ENCODE measurements around the gene NANOS1. TPM values are rescaled to one million over a fixed set of nuclear protein-coding genes. Genes with fewer than 3 reads are reported as not detected.

The NANOS1 gene
- total and polyA plus RNA-seq, 2 donors (not counting 1 experiment from before 2014, with no cell fraction given), result 1.1 to 1.2 TPM

DNA sequence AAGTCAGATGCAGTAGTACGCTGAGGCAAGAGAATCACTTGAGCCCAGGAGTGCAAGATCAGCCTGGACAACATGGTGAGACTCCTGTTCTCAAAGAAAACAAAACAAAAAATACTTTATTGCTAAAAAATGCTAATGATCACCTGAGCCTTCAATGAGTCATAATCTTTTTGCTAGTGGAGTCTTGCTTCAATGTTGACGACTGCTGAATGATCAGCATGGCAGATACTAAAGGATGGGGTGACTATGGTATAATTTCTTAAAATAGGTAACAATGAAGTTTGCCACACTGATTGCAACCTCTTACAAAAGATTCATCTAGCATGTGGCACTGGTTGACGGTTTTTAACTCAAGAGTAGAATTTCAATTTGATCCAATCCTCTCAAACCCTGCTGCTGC lies 22.3 kb downstream of the NANOS1 start:
- no peak overlapping the region for H3K9ac ChIP-seq (ENCODE audit: insufficient read depth, low read length)
- H3K27ac ChIP-seq (ENCODE audit: insufficient read depth, low read length), result no peak overlapping the region
- TF ChIP-seq, protein P1, sequence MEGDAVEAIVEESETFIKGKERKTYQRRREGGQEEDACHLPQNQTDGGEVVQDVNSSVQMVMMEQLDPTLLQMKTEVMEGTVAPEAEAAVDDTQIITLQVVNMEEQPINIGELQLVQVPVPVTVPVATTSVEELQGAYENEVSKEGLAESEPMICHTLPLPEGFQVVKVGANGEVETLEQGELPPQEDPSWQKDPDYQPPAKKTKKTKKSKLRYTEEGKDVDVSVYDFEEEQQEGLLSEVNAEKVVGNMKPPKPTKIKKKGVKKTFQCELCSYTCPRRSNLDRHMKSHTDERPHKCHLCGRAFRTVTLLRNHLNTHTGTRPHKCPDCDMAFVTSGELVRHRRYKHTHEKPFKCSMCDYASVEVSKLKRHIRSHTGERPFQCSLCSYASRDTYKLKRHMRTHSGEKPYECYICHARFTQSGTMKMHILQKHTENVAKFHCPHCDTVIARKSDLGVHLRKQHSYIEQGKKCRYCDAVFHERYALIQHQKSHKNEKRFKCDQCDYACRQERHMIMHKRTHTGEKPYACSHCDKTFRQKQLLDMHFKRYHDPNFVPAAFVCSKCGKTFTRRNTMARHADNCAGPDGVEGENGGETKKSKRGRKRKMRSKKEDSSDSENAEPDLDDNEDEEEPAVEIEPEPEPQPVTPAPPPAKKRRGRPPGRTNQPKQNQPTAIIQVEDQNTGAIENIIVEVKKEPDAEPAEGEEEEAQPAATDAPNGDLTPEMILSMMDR (conservative IDR thresholded peaks at IDR 0.05 in 1 of 2, IDR thresholded peaks at IDR 0.05 in 1 of 2; ENCODE audit: low read depth in 1 of 2, low read length in 2 of 2), result no peak
- no peak for TF ChIP-seq EZH2 (IDR thresholded peaks at IDR 0.05; ENCODE audit: low read length, missing control alignments)
- peaks cover 2% of the 10 kb centered on the region for H4K20me1 ChIP-seq (ENCODE audit: control insufficient read depth, extremely low read depth, insufficient read depth, low read length)
- no peaks in the 10 kb centered on the region for H3K27me3 ChIP-seq (ENCODE audit: control insufficient read depth, insufficient read depth, low read length)
- H3K79me2 ChIP-seq (ENCODE audit: control insufficient read depth, insufficient read depth, low read length), result peaks cover 46% of the 10 kb centered on the region
- H3K9me3 ChIP-seq (ENCODE audit: control insufficient read depth, insufficient read depth, low read depth, low read length), result no peaks in the 10 kb centered on the region
- no peaks in the 10 kb centered on the region for H3K4me1 ChIP-seq (ENCODE audit: control insufficient read depth, extremely low read depth, insufficient read depth, low read length)
- no peak overlapping the region for H3K4me3 ChIP-seq (replicated peaks in 1 of 4; ENCODE audit: control extremely low read depth in 1 of 4, insufficient read depth in 1 of 4, low read depth in 3 of 4, low read length in 4 of 4)
- no peak for DNase-seq (ENCODE audit: low read depth in 2 of 2)
- H3K4me2 ChIP-seq (ENCODE audit: extremely low read depth, insufficient read depth, low read length), result no peak overlapping the region
- H3K36me3 ChIP-seq (ENCODE audit: control insufficient read depth, insufficient read depth, low read length), result peaks cover 21% of the 10 kb centered on the region
- no peak overlapping the region for H2AFZ ChIP-seq (ENCODE audit: low read length)

DNA sequence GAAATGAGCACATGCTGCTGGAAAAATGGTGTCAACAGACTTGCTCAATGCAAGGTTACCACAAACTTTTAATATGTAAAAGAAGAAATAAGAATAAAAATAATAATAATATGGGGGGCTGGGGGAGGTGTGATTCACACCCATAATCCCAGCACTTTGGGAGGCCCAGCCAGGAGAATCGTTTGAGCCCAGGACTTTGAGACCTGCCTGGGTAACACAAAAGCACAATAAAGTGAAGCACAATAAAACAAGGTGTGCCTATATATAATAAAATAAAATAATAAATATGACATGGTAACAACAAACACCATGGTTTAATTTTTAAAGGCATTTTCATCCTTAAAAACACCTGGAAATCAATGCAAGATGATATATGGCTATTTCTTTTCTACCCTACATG lies 26.0 kb downstream of the NANOS1 start:
- Histone ChIP-seq H3K36me3 (ENCODE audit: control insufficient read depth, insufficient read depth, low read length) (peaks cover 19% of the 10 kb centered on the region), H4K20me1 (ENCODE audit: control insufficient read depth, extremely low read depth, insufficient read depth, low read length) (no peaks in the 10 kb centered on the region)

DNA sequence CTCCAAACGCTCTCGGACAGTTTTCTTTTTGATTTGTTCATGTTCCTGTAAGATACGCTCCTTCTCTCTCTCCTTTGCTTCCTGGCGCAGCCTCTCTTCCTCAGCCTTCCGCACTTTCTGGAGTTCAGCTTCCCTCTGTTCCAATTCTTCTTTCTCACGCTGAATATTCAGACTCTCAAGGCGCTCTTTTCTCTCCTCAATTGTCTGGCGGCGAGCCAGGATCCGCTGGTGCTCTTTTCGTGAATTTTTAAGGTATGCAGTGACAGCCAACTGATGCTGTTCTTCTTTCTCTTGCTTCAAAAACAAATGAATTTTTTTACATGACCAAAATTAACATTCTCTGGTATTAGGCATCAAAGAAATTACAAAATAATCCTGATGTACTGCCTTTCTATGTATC lies 28.5 kb downstream of the NANOS1 start:
- no peak overlapping the region for H3K4me3 ChIP-seq (replicated peaks in 1 of 4; ENCODE audit: control extremely low read depth in 1 of 4, insufficient read depth in 1 of 4, low read depth in 3 of 4, low read length in 4 of 4)
- H3K4me2 ChIP-seq (ENCODE audit: extremely low read depth, insufficient read depth, low read length), result no peak overlapping the region
- H3K36me3 ChIP-seq (ENCODE audit: control insufficient read depth, insufficient read depth, low read length), result peaks cover 18% of the 10 kb centered on the region
- H3K79me2 ChIP-seq (ENCODE audit: control insufficient read depth, insufficient read depth, low read length), result peaks cover 33% of the 10 kb centered on the region
- no peaks in the 10 kb centered on the region for H3K4me1 ChIP-seq (ENCODE audit: control insufficient read depth, extremely low read depth, insufficient read depth, low read length)
- no peaks in the 10 kb centered on the region for H4K20me1 ChIP-seq (ENCODE audit: control insufficient read depth, extremely low read depth, insufficient read depth, low read length)
- DNase-seq (ENCODE audit: low read depth in 2 of 2), result no peak
- H3K9ac ChIP-seq (ENCODE audit: insufficient read depth, low read length), result no peak overlapping the region
- no peak overlapping the region for H3K27ac ChIP-seq (ENCODE audit: insufficient read depth, low read length)
- no peaks in the 10 kb centered on the region for H3K9me3 ChIP-seq (ENCODE audit: control insufficient read depth, insufficient read depth, low read depth, low read length)
- TF ChIP-seq, protein P1 (conservative IDR thresholded peaks at IDR 0.05 in 1 of 2, IDR thresholded peaks at IDR 0.05 in 1 of 2; ENCODE audit: low read depth in 1 of 2, low read length in 2 of 2), result no peak
- TF ChIP-seq EZH2 (IDR thresholded peaks at IDR 0.05; ENCODE audit: low read length, missing control alignments), result no peak
- H3K27me3 ChIP-seq (ENCODE audit: control insufficient read depth, insufficient read depth, low read length), result no peaks in the 10 kb centered on the region
- H2AFZ ChIP-seq (ENCODE audit: low read length), result no peak overlapping the region

More for the DNA sequence above, 26.0 kb downstream of the NANOS1 start:
- no peak for DNase-seq (ENCODE audit: low read depth in 2 of 2)
- Histone ChIP-seq H3K27me3 (ENCODE audit: control insufficient read depth, insufficient read depth, low read length) (no peaks in the 10 kb centered on the region), H3K9ac (ENCODE audit: insufficient read depth, low read length) (no peak overlapping the region), H2AFZ (ENCODE audit: low read length) (no peak overlapping the region), H3K4me2 (ENCODE audit: extremely low read depth, insufficient read depth, low read length) (no peak overlapping the region), H3K4me1 (ENCODE audit: control insufficient read depth, extremely low read depth, insufficient read depth, low read length) (no peaks in the 10 kb centered on the region), H3K9me3 (ENCODE audit: control insufficient read depth, insufficient read depth, low read depth, low read length) (no peaks in the 10 kb centered on the region), H3K79me2 (ENCODE audit: control insufficient read depth, insufficient read depth, low read length) (peaks cover 31% of the 10 kb centered on the region), H3K27ac (ENCODE audit: insufficient read depth, low read length) (no peak overlapping the region), H3K4me3 (replicated peaks in 1 of 4; ENCODE audit: control extremely low read depth in 1 of 4, insufficient read depth in 1 of 4, low read depth in 3 of 4, low read length in 4 of 4) (no peak overlapping the region)
- no peak for TF ChIP-seq EZH2 (IDR thresholded peaks at IDR 0.05; ENCODE audit: low read length, missing control alignments)
- TF ChIP-seq, protein P1 (conservative IDR thresholded peaks at IDR 0.05 in 1 of 2, IDR thresholded peaks at IDR 0.05 in 1 of 2; ENCODE audit: low read depth in 1 of 2, low read length in 2 of 2), result no peak
